ENCODE measurements around the gene SEC24C. TPM values are rescaled to one million over a fixed set of nuclear protein-coding genes. Genes with fewer than 3 reads are reported as not detected.

The SEC24C gene
- total and polyA plus RNA-seq, 2 of the 13 experiments (the other 11 are each of a cell fraction or from before 2014, with no cell fraction given): 63.1 to 66.4 TPM

GRCh38 chr10:73730153-73730906 lies 13.8 kb upstream of the SEC24C start (continued):
- no peak for TF ChIP-seq CEBPZ (IDR thresholded peaks at IDR 0.05; ENCODE audit: low read length)
- no peak for TF ChIP-seq IKZF4 (CRISPR knock-in tag; IDR thresholded peaks at IDR 0.05; ENCODE audit: borderline replicate concordance, low read depth, not compliant biosample characterization)
- TF ChIP-seq ZNF749 (CRISPR knock-in tag; IDR thresholded peaks at IDR 0.05; ENCODE audit: borderline replicate concordance): no peak
- peak; percentile 43; the same call in 1 of the 2 replicates for TF ChIP-seq TBX3 (IDR thresholded peaks at IDR 0.05; ENCODE audit: borderline replicate concordance)
- TF ChIP-seq ZXDC (CRISPR knock-in tag; IDR thresholded peaks at IDR 0.05): no peak; the same call in 1 of the 2 replicates
- TF ChIP-seq ZNF276 (CRISPR knock-in tag; IDR thresholded peaks at IDR 0.05; ENCODE audit: low read depth): no peak
- no peak; the same call in 1 of the 2 replicates for TF ChIP-seq ZNF616 (CRISPR knock-in tag; IDR thresholded peaks at IDR 0.05; ENCODE audit: low read depth)
- TF ChIP-seq ZNF576 (CRISPR knock-in tag; IDR thresholded peaks at IDR 0.05): 0 out of 2 replicates have a peak, but pooled peaks have one; percentile 44
- TF ChIP-seq KLF15 (CRISPR knock-in tag; IDR thresholded peaks at IDR 0.05; ENCODE audit: borderline replicate concordance): peak; percentile 84; the same call in 1 of the 2 replicates
- no peak for TF ChIP-seq ZNF780A (CRISPR knock-in tag; IDR thresholded peaks at IDR 0.05)
- peak; percentile 91; the same call in 1 of the 2 replicates for TF ChIP-seq ZNF607 (CRISPR knock-in tag; IDR thresholded peaks at IDR 0.05; ENCODE audit: borderline replicate concordance)
- TF ChIP-seq NCOR1 (IDR thresholded peaks at IDR 0.05; ENCODE audit: borderline replicate concordance, low read length): peak; percentile 38; the same call in 1 of the 2 replicates
- TF ChIP-seq ASH2L (IDR thresholded peaks at IDR 0.05; ENCODE audit: insufficient read length, low read depth, low read length): peak; percentile 95
- no peak for TF ChIP-seq TEAD2 (CRISPR knock-in tag; IDR thresholded peaks at IDR 0.05)
- TF ChIP-seq ZNF660 (CRISPR knock-in tag; IDR thresholded peaks at IDR 0.05; ENCODE audit: borderline replicate concordance, low read depth): no peak
- TF ChIP-seq ZNF710 (CRISPR knock-in tag; IDR thresholded peaks at IDR 0.05; ENCODE audit: borderline replicate concordance): peak; percentile 87; the same call in 1 of the 2 replicates

Measured in HepG2 (cell line).